ENCODE measurements around the gene SLC39A8. TPM values are rescaled to one million over a fixed set of nuclear protein-coding genes. Genes with fewer than 3 reads are reported as not detected.

Gene SLC39A8
- total RNA-seq, 4 donors from 2014 or later: 4.4 to 27.0 (median 7.9) TPM

DNA sequence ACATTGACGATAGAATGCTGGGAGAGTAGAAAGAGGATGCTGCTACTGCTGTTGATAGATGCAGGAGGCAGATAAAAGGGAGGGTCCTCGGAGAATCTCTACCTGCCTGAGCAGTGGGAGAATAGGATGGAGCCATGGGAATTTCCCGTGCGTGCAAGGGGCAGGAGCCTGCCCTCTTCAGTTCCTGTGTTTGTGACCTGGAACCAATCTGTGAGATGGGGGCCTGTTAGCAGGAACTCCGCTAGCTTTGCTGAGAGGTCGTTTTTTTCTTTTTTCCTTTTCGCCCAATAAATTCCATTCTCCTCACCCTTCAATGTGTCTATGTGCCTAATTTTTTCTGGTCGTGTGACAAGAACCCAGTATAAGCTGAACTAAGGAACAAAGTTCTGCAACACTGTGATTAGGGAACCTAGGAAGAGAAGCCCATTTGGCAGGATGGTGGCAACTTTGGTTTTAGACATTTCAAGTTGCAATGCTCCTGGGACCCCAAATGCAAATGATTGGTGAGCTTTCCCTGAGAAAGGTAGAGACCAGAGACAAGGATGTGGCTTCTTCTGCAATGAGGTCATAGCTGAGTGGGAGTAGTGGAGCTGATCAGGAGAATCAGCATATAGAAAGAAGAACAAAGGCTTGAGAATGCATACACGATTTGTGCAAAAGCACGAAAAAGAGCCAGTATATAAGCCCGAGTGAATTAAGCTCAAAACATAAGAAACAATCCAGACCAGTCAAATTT, 23.9 kb downstream of the SLC39A8 start:
- Histone ChIP-seq H3K27me3 (no peaks in the 10 kb centered on the region), H3K27ac (no peak overlapping the region), H3K4me1 (peaks cover 0 to 5% (median 0%) of the 10 kb centered on the region in 4 donors), H3K36me3 (no peaks in the 10 kb centered on the region), H3K9me3 (no peaks in the 10 kb centered on the region), H3K4me3 (no peak overlapping the region)
- TF ChIP-seq EP300 (IDR thresholded peaks at IDR 0.05): no peak
- no peak for TF ChIP-seq POLR2A (IDR thresholded peaks at IDR 0.05)
- TF ChIP-seq, protein P1, sequence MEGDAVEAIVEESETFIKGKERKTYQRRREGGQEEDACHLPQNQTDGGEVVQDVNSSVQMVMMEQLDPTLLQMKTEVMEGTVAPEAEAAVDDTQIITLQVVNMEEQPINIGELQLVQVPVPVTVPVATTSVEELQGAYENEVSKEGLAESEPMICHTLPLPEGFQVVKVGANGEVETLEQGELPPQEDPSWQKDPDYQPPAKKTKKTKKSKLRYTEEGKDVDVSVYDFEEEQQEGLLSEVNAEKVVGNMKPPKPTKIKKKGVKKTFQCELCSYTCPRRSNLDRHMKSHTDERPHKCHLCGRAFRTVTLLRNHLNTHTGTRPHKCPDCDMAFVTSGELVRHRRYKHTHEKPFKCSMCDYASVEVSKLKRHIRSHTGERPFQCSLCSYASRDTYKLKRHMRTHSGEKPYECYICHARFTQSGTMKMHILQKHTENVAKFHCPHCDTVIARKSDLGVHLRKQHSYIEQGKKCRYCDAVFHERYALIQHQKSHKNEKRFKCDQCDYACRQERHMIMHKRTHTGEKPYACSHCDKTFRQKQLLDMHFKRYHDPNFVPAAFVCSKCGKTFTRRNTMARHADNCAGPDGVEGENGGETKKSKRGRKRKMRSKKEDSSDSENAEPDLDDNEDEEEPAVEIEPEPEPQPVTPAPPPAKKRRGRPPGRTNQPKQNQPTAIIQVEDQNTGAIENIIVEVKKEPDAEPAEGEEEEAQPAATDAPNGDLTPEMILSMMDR (IDR thresholded peaks at IDR 0.05): no peak
- 75 to 81% methylated on average over 11 of the region's 11 CpGs for WGBS, 2 donors
- no peak for DNase-seq (ENCODE audit: low spot score in 2 of 2)

DNA sequence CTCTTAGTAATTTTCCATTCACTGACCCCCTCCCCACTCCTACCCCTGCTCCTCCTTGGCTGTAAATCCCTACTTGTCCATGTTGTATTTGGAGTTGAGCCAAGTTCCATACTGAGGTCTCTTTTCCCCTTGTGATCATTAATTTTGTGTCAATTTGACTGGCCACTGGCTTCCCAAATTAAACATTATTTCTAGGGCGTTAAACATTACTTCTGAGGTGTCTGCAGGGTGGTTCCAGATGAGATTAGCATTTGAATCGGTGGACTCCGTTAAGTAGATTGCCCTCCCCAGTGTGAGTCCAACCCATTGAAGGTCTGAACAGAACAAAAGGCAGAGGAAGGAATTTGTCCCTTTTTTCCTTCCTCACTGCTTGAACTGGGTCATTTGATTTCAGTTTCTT, 25.7 kb downstream of the SLC39A8 start:
- 32 to 33% methylated on average over 3 of the region's 3 CpGs for WGBS, 2 donors
- no peak for TF ChIP-seq EP300 (IDR thresholded peaks at IDR 0.05)
- no peak for TF ChIP-seq POLR2A (IDR thresholded peaks at IDR 0.05)
- TF ChIP-seq, protein P1 (IDR thresholded peaks at IDR 0.05): no peak
- no peak for DNase-seq (ENCODE audit: low spot score in 2 of 2)
- H3K36me3 ChIP-seq: no peaks in the 10 kb centered on the region
- no peaks in the 10 kb centered on the region for H3K27me3 ChIP-seq
- peaks cover 0 to 5% (median 0%) of the 10 kb centered on the region in 4 donors for H3K4me1 ChIP-seq
- no peak overlapping the region for H3K4me3 ChIP-seq
- H3K27ac ChIP-seq: no peak overlapping the region
- no peaks in the 10 kb centered on the region for H3K9me3 ChIP-seq

- no peak for DNase-seq (ENCODE audit: low spot score in 2 of 2)
- no peaks in the 10 kb centered on the region for H3K36me3 ChIP-seq
- H3K27ac ChIP-seq: no peak overlapping the region
- peaks cover 0 to 5% (median 0%) of the 10 kb centered on the region in 4 donors for H3K4me1 ChIP-seq
- WGBS, 2 donors: 52 to 57% methylated on average over 5 of the region's 5 CpGs
- no peak overlapping the region for H3K4me3 ChIP-seq
- TF ChIP-seq EP300 (IDR thresholded peaks at IDR 0.05): no peak
- TF ChIP-seq POLR2A (IDR thresholded peaks at IDR 0.05): no peak
- no peaks in the 10 kb centered on the region for H3K27me3 ChIP-seq
- no peaks in the 10 kb centered on the region for H3K9me3 ChIP-seq
Observed at GRCh38 chr4:102318526-102318925, 26.8 kb downstream of the SLC39A8 start.

GRCh38 chr4:102318105-102318504, 27.2 kb downstream of the SLC39A8 start:
- no peak overlapping the region for H3K27ac ChIP-seq
- H3K36me3 ChIP-seq: no peaks in the 10 kb centered on the region
- 57 to 65% methylated on average over 3 of the region's 3 CpGs for WGBS, 2 donors
- H3K27me3 ChIP-seq: no peaks in the 10 kb centered on the region
- H3K9me3 ChIP-seq: no peaks in the 10 kb centered on the region
- no peak for DNase-seq (ENCODE audit: low spot score in 2 of 2)
- H3K4me3 ChIP-seq: no peak overlapping the region
- no peak for TF ChIP-seq POLR2A (IDR thresholded peaks at IDR 0.05)
- TF ChIP-seq, protein P1 (IDR thresholded peaks at IDR 0.05): no peak
- TF ChIP-seq EP300 (IDR thresholded peaks at IDR 0.05): no peak
- peaks cover 0 to 5% (median 0%) of the 10 kb centered on the region in 4 donors for H3K4me1 ChIP-seq

DNA sequence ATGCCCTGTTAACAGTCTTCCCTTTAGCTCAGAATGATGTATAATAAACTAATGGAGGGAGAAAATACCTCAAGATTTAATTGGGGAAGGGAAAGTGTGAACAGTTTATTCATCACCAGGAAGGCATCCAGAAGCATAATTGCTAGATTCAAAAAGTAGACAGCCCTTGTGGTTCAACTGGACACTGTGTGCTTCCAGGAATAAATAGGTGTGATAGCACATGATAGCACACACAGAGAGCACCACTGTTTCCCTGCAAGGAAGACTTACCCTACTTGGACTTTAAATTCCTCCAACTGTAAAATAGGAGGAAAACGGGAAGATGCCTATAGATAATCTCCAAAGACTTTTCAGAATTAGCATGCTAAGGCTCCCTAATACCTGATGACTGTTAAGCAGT, 27.8 kb downstream of the SLC39A8 start:
- Histone ChIP-seq H3K4me1 (peaks cover 0 to 5% (median 0%) of the 10 kb centered on the region in 4 donors), H3K27me3 (no peaks in the 10 kb centered on the region), H3K4me3 (no peak overlapping the region), H3K9me3 (no peaks in the 10 kb centered on the region), H3K36me3 (no peaks in the 10 kb centered on the region), H3K27ac (no peak overlapping the region)
- TF ChIP-seq EP300 (IDR thresholded peaks at IDR 0.05): no peak
- TF ChIP-seq POLR2A (IDR thresholded peaks at IDR 0.05): no peak
- TF ChIP-seq, protein P1 (IDR thresholded peaks at IDR 0.05): no peak
- no peak for DNase-seq (ENCODE audit: low spot score in 2 of 2)
- 76 to 87% methylated on average over 1 of the region's 1 CpG for WGBS, 2 donors

Data from tibial nerve (tissue), 4 donors.